Left lung (tissue), 10 donors: Measurements from ENCODE around the gene NTM. TPM values are rescaled to one million over a fixed set of nuclear protein-coding genes. Genes with fewer than 3 reads are reported as not detected.

ENCODE experiments used
- ATAC-seq: fragments of 200-7000 bp; cut with Tn5 transposase; one replicate; pipeline ENCODE4 v1.9.1; 2020; ENCODE audit warnings: moderate library complexity
- DNase-seq, 4 donors: peaks; one replicate each; pipeline ENCODE4 v3.0.0-alpha.2; 2013 to 2020
- H3K27ac ChIP-seq, 2 donors: fragments of 200-600 bp; sonication (generic) in 1 of 2; one replicate each; pipeline versions ENCODE4 v1.5.0 to v1.8.0; 2020 to 2021
- H3K27me3 ChIP-seq, 2 donors: fragments of 200-600 bp; sonication (generic) in 1 of 2; one replicate each; pipeline versions ENCODE4 v1.5.0 to v1.8.0; 2020 to 2021
- H3K36me3 ChIP-seq, 2 donors: fragments of 200-600 bp; sonication (generic) in 1 of 2; one replicate each; pipeline versions ENCODE4 v1.5.0 to v1.8.0; 2020 to 2021
- H3K4me1 ChIP-seq, 2 donors: fragments of 200-600 bp; one replicate each; pipeline ENCODE4 v1.8.0; 2021
- H3K4me3 ChIP-seq, 2 donors: fragments of 200-600 bp; sonication (generic) in 1 of 2; one replicate each; pipeline versions ENCODE4 v1.5.0 to v1.8.0; 2020 to 2021; ENCODE audit warnings: mild to moderate bottlenecking in 1 of 2
- H3K9me3 ChIP-seq, 2 donors: fragments of 200-600 bp; sonication (generic) in 1 of 2; one replicate each; pipeline versions ENCODE4 v1.5.0 to v1.8.0; 2020 to 2021
- intact Hi-C, 2 donors: fragments of 100-400 bp; cut with DNase I; formaldehyde crosslinking; loops; one replicate each; pipeline versions ENCODE4 v1.11.2 to v1.14.2; 2022
- polyA plus RNA-seq, 6 donors: library from polyadenylated mRNA; unstranded; fragments of 120-200 nt; gene quantifications; one replicate each; pipeline ENCODE4 v1.2.1, GENCODE V29; 2013; ENCODE audit not compliant: insufficient read length in 6 of 6
- total RNA-seq, 2 donors: library from RNA; stranded (reverse); fragmentation: NEBNext Ultra II Directional; extraction: Animal tissue kit (Norgen Biotek cat#: 25700); gene quantifications; one replicate each; pipeline ENCODE4 v1.2.1, GENCODE V29; 2021
- TF ChIP-seq, protein P1 (sequence below), 2 donors: fragments of 200-600 bp; sonication (generic) in 1 of 2; IDR thresholded peaks; one replicate each; pipeline versions ENCODE4 v1.5.0 to v1.8.0; 2021; ENCODE audit warnings: antibody characterized with exemption in 2 of 2
- donor health status: DM: no; HTN: yes; CAD: no.
- donor health status: DM: no; HTN: no; CAD: no.

Gene NTM
- total and polyA plus RNA-seq, 8 donors: 9.5 to 31.0 (median 21.1) TPM

DNA sequence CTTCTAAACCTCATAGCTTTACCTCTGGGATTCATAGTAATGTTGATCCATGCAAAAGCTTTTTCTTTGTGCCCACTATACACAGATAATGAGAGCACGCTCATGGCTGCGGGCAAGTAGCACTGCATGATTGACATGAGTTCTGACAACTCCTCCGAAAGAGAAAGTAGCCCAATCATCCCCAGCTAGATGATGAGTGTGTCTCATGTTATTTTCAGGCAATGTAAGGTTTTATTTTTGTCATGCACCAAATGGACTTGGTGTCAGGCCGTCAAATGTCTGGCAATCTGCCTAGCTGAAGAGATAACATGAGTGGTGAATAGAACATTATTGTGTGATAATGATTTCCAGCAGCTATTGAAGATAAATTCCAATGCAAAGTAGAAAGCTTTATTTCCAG, 662.6 kb downstream of the NTM start:
- DNase-seq (peak in 1 of 4 donors; percentile 40), ATAC-seq (no peak)
- no peaks in the 10 kb centered on the region for H3K4me1 ChIP-seq
- no peak overlapping the region for H3K4me3 ChIP-seq
- H3K27ac ChIP-seq: no peak overlapping the region
- no peaks in the 10 kb centered on the region for H3K27me3 ChIP-seq
- no peaks in the 10 kb centered on the region for H3K9me3 ChIP-seq
- H3K36me3 ChIP-seq: no peaks in the 10 kb centered on the region
- intact Hi-C loops: no loop called here
- TF ChIP-seq, protein P1, sequence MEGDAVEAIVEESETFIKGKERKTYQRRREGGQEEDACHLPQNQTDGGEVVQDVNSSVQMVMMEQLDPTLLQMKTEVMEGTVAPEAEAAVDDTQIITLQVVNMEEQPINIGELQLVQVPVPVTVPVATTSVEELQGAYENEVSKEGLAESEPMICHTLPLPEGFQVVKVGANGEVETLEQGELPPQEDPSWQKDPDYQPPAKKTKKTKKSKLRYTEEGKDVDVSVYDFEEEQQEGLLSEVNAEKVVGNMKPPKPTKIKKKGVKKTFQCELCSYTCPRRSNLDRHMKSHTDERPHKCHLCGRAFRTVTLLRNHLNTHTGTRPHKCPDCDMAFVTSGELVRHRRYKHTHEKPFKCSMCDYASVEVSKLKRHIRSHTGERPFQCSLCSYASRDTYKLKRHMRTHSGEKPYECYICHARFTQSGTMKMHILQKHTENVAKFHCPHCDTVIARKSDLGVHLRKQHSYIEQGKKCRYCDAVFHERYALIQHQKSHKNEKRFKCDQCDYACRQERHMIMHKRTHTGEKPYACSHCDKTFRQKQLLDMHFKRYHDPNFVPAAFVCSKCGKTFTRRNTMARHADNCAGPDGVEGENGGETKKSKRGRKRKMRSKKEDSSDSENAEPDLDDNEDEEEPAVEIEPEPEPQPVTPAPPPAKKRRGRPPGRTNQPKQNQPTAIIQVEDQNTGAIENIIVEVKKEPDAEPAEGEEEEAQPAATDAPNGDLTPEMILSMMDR (IDR thresholded peaks at IDR 0.05): no peak

DNA sequence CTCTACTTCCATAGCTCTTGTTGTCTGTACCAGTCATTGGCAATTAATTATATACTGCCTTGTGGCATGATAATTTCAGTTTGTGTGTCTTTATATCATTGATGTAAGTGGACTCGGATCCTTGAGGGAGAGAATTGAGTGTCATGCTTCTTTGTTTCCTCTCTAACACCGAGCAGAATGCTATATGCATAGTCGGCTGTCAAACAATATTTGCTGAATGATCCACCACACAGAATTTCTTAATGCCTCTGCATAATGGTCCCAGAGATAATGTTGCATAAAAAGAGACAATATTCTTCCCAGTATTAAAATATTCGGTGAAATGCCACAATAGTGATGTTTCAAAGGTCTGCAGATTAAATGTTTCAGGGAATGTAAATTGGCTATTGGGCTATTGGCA, 664.8 kb downstream of the NTM start:
- H3K9me3 ChIP-seq: no peaks in the 10 kb centered on the region
- TF ChIP-seq, protein P1 (IDR thresholded peaks at IDR 0.05): no peak
- intact Hi-C loops: no loop called here
- no peaks in the 10 kb centered on the region for H3K4me1 ChIP-seq
- H3K27me3 ChIP-seq: no peaks in the 10 kb centered on the region
- ATAC-seq: no peak
- H3K4me3 ChIP-seq: no peak overlapping the region
- DNase-seq: no peak
- H3K27ac ChIP-seq: no peak overlapping the region
- no peaks in the 10 kb centered on the region for H3K36me3 ChIP-seq

DNA sequence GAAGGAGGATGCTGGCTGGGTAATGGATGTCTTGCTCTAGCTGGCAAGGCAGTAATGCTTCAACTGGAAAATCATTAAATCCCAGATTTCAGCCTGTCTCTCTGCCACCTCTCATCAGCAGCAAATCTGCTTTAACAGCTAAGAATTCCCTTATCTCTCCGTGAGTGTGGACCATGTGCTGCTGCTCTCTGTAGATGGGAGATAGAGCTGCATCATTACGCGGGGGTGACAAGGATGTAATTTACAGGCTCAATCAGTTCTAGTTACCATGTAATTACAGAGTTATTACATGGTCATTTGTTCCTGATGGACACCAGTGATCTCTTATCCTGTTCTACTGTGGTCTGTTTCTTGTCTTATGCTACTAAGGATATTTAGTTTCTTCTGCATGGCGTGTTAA, 665.4 kb downstream of the NTM start:
- no peaks in the 10 kb centered on the region for H3K4me1 ChIP-seq
- H3K27ac ChIP-seq: no peak overlapping the region
- no peaks in the 10 kb centered on the region for H3K27me3 ChIP-seq
- DNase-seq: no peak
- TF ChIP-seq, protein P1 (IDR thresholded peaks at IDR 0.05): no peak
- intact Hi-C loops: no loop called here
- no peaks in the 10 kb centered on the region for H3K36me3 ChIP-seq
- H3K9me3 ChIP-seq: no peaks in the 10 kb centered on the region
- ATAC-seq: no peak
- no peak overlapping the region for H3K4me3 ChIP-seq

DNA sequence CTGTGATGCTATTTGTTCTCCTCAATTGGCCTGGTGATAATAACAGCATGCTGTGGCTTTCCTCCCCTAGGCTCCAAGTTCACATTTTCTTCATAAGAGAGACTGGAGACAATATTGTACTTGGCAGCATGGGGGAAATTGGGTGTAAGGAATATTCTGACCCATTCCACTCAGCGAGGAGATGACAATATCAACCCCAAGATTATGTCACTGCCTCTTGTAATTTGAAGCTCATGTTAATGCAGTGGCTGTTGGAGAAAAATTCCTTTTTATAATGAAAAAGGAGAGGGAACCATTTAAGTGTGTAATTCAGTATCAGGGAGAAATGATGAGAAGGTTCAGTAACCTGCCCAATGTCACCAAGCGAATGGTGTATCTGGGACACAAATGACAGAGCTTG, 665.8 kb downstream of the NTM start:
- no peak for ATAC-seq
- intact Hi-C loops: no loop called here
- TF ChIP-seq, protein P1 (IDR thresholded peaks at IDR 0.05): no peak
- Histone ChIP-seq H3K9me3 (no peaks in the 10 kb centered on the region), H3K27ac (no peak overlapping the region), H3K27me3 (no peaks in the 10 kb centered on the region), H3K4me3 (no peak overlapping the region), H3K36me3 (no peaks in the 10 kb centered on the region), H3K4me1 (no peaks in the 10 kb centered on the region)
- no peak for DNase-seq

DNA sequence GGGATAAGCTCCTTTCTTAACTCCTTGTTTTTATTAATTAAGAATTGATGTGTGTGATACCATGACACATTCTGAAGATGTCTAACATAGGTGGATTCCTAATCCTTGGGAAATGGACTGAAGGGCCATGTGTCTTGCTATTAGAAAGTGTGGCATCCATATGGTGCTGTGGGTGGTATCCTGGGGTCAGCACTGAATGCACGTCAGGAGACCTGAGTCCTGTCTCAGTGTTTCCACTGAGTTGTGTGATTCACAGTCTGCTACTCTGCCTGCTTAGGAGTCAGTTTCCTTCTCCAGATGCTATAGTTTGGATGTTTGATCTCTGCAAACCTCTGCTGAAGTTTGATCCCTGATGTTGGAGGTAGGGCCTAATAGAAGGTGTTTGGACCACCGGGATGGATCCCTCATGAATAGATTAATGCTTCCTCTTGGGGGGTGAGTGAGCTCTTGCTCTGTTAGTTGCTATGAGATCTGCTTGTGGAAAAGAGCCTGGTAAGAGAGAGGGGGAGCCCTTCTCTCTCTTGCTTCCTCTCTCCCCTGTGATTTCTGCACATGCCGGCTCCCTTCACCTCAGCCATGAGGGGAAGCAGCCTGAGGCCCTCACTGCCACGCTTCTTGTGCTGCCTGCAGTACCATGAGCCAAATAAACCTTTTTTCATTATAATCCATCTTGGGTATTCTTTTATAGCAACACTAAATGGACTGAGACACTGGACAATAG, 666.5 kb downstream of the NTM start:
- H3K27me3 ChIP-seq: no peaks in the 10 kb centered on the region
- TF ChIP-seq, protein P1 (IDR thresholded peaks at IDR 0.05): no peak
- DNase-seq (no peak), ATAC-seq (no peak)
- H3K27ac ChIP-seq: no peak overlapping the region
- no peaks in the 10 kb centered on the region for H3K9me3 ChIP-seq
- no peaks in the 10 kb centered on the region for H3K4me1 ChIP-seq
- H3K4me3 ChIP-seq: no peak overlapping the region
- intact Hi-C loops: no loop called here
- no peaks in the 10 kb centered on the region for H3K36me3 ChIP-seq
